ENCODE measurements around the gene SLIT2. TPM values are rescaled to one million over a fixed set of nuclear protein-coding genes. Genes with fewer than 3 reads are reported as not detected.

SLIT2 gene
- total RNA-seq, 1 experiment from 2014 or later, result 3.8 TPM

DNA sequence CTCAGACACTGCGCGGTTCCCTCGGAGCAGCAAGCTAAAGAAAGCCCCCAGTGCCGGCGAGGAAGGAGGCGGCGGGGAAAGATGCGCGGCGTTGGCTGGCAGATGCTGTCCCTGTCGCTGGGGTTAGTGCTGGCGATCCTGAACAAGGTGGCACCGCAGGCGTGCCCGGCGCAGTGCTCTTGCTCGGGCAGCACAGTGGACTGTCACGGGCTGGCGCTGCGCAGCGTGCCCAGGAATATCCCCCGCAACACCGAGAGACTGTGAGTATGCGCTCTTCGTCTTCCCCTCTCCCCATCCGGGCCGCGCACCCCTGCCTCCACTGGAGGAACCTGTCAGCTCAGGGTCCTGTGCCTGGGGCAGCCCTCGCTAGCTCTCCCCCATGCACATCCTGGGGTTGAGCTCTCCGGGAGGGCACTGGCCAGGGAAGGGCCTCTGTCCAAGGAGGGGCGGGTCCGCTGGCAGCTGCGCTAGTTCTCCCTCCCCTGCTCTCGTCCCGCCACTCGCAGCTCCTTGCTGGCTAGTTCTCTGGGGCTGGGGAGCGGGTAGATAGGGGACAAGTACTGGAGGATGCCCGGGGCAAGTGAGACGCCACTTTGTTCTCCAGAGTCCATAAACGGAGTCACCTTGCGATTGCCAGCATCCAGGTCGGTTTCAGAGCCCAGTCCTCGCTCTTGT, 2.2 kb downstream of the SLIT2 start:
- CTCF ChIA-PET, result no interaction called here
- Histone ChIP-seq H3K27ac (ENCODE audit: low read depth, low read length) (no peak overlapping the region), H3K27me3 (ENCODE audit: insufficient read depth, low read length) (no peaks in the 10 kb centered on the region), H3K9me2 (ENCODE audit: insufficient read depth) (no peaks in the 10 kb centered on the region), H3K9me3 (ENCODE audit: control insufficient read depth in 1 of 2, insufficient read depth in 1 of 2, low read depth in 1 of 2, low read length in 2 of 2) (no peaks in the 10 kb centered on the region), H3K4me1 (ENCODE audit: control insufficient read depth in 1 of 2, insufficient read depth in 2 of 2, low read length in 2 of 2) (peaks cover 0 to 12% of the 10 kb centered on the region in 2 experiments; a peak in 1 of 4 replicates), H4K20me1 (ENCODE audit: insufficient read depth) (no peaks in the 10 kb centered on the region), H3K4me3 (replicated peaks in 1 of 2; ENCODE audit: low read depth in 1 of 2, low read length in 2 of 2) (no peak overlapping the region), H3K4me2 (ENCODE audit: low read length) (no peak overlapping the region), H3K79me2 (ENCODE audit: insufficient read depth, low read length) (no peaks in the 10 kb centered on the region), H3K36me3 (ENCODE audit: control insufficient read depth in 1 of 2, insufficient read depth in 2 of 2, low read length in 2 of 2) (no peaks in the 10 kb centered on the region), H2AFZ (ENCODE audit: low read depth, low read length, poor library complexity, severe bottlenecking) (no peak overlapping the region), H3K9ac (ENCODE audit: low read length) (no peak overlapping the region)
- POLR2A ChIA-PET, result no interaction called here
- intact Hi-C loops (cut with micrococcal nuclease), result no loop called here
- BruUV-seq (replicated peaks), result no TSS peak
- TF ChIP-seq, protein P1, sequence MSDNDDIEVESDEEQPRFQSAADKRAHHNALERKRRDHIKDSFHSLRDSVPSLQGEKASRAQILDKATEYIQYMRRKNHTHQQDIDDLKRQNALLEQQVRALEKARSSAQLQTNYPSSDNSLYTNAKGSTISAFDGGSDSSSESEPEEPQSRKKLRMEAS (IDR thresholded peaks at IDR 0.05), result no peak
- TF ChIP-seq YY1 (IDR thresholded peaks at IDR 0.05; ENCODE audit: extremely low read depth, insufficient replicate concordance, low read depth, low read length), result no peak
- TF ChIP-seq EZH2phosphoT487 (IDR thresholded peaks at IDR 0.05; ENCODE audit: borderline replicate concordance), result no peak
- TF ChIP-seq ELF1 (IDR thresholded peaks at IDR 0.05; ENCODE audit: borderline replicate concordance, low read depth), result no peak
- no peak for TF ChIP-seq ATF3 (IDR thresholded peaks at IDR 0.05)
- TF ChIP-seq EGR1 (IDR thresholded peaks at IDR 0.05; ENCODE audit: low read depth), result no peak
- TF ChIP-seq SIN3A (IDR thresholded peaks at IDR 0.05; ENCODE audit: low read depth), result no peak
- no peak for TF ChIP-seq SP1 (IDR thresholded peaks at IDR 0.05; ENCODE audit: low read depth)
- TF ChIP-seq ZFX (IDR thresholded peaks at IDR 0.05), result no peak
- TF ChIP-seq CTCF (IDR thresholded peaks at IDR 0.05 in 2 of 3, conservative IDR thresholded peaks at IDR 0.05 in 1 of 3; ENCODE audit: borderline replicate concordance in 1 of 3, insufficient read depth in 1 of 3, low read depth in 2 of 3, low read length in 2 of 3), result no peak
- TF ChIP-seq TCF7L2 (IDR thresholded peaks at IDR 0.05; ENCODE audit: borderline replicate concordance, extremely low read depth, insufficient read depth, insufficient read length), result no peak
- no peak for TF ChIP-seq POLR2AphosphoS5 (IDR thresholded peaks at IDR 0.05; ENCODE audit: low read depth, low read length)
- RAD21 ChIA-PET (ENCODE audit: low non-redundant PET in 1 of 2, low total read pairs in 2 of 2, uncharacterized antibody in 2 of 2, unreplicated experiment in 2 of 2), result no interaction called here
- no peak for ATAC-seq
- DNase-seq (ENCODE audit: low read depth, low spot score), result no peak

Measured in HCT116 (cell line).